Measurements from ENCODE around the gene ODF2.
"Not testable (repeated sequence)": the region's sequence is repeated elsewhere in the genome, so short reads cannot be mapped to it uniquely, and the experiment has no call there.

ODF2 gene

GRCh38 chr9:128455849-128456612 lies at the start of gene ODF2:
Gene ODF2, plus strand, starts transcription at chr9:128456006. Its CDS starts 86 bp downstream, at chr9:128456092.
- DNase-seq, result peak; percentile 95

GRCh38 chr9:128406848-128407391 lies 48.9 kb upstream of the ODF2 start:
- no peak for DNase-seq

DNA sequence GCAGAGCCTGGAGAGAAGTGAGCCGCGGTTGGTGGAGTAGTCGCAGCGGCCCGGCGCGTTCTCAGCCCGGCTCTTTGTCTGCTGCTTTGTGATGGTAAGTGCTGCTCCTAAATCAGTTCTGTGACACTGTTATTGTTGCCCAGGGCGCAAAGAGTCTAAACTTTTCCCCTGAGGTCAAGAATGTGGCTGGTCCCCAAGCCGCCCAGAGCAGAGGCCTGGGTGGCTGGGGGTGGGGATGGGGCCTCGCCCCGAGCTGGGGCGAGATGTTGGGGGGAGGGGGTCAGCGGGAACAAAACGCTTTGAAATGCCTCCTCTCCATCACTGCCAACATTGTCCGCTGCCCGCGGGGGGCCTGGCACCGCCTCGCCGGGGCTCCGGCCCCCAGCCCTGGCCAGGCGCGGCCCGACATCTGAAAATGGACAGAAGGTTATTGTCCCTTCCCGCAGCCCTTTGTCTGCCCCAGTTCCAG lies 46.8 kb upstream of the ODF2 start:
- DNase-seq, result no peak

- DNase-seq, result no peak
Measured at GRCh38 chr9:128409450-128409849, 46.4 kb upstream of the ODF2 start.

- DNase-seq, result no peak
Measured at GRCh38 chr9:128409978-128410377, 45.8 kb upstream of the ODF2 start.

GRCh38 chr9:128411364-128412119 lies 44.3 kb upstream of the ODF2 start:
- no peak for DNase-seq

GRCh38 chr9:128412120-128412790 lies 43.6 kb upstream of the ODF2 start:
- peak; percentile 73 for DNase-seq

DNA sequence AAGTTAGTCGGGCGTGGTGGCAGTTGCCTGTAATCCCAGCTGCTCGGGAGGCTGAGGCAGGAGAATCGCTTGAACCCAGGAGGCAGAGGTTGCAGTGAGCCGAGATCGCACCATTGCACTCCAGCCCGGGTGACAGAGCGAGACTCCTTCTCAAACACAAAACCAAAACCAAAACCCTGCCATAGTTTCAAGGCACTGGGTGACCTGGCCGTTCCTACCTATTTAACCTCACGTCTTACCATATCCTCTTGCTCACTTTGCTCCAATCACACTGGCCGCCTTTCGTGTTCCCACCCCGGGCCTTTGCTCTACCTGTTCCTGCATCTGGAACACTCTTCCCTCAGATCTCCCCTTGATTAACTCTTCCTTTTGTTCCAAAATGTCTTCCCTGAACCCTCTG lies 42.1 kb upstream of the ODF2 start:
- not testable (repeated sequence) for DNase-seq

- DNase-seq, result no peak
Measured at GRCh38 chr9:128414461-128414860, 41.3 kb upstream of the ODF2 start.

GRCh38 chr9:128415281-128415680 lies 40.5 kb upstream of the ODF2 start:
- no peak for DNase-seq

DNA sequence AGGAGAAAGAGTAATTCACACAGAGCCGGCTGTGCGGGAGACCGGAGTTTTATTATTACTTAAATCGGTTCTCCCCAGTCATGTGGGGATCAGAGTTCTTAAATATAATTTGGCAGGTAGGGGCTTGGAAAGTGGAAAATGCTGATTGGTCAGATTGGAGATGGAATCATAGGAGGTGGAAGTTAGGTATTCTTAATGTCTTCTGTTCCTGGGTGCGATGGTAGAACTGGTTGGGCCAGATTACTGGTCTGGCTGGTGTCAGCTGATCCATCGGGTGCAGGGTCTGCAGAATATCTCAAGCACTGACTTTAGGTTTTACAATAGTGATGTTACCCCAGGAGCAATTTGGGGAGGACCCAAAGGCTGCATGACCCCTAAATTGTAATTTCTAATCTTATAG lies 39.8 kb upstream of the ODF2 start:
- no peak for DNase-seq

- no peak for DNase-seq
Measured at GRCh38 chr9:128416432-128417019, 39.3 kb upstream of the ODF2 start.

GRCh38 chr9:128419061-128419925 lies 36.5 kb upstream of the ODF2 start:
- peak; percentile 81 for DNase-seq

- no peak for DNase-seq
Measured at GRCh38 chr9:128420060-128420650, 35.7 kb upstream of the ODF2 start.

DNA sequence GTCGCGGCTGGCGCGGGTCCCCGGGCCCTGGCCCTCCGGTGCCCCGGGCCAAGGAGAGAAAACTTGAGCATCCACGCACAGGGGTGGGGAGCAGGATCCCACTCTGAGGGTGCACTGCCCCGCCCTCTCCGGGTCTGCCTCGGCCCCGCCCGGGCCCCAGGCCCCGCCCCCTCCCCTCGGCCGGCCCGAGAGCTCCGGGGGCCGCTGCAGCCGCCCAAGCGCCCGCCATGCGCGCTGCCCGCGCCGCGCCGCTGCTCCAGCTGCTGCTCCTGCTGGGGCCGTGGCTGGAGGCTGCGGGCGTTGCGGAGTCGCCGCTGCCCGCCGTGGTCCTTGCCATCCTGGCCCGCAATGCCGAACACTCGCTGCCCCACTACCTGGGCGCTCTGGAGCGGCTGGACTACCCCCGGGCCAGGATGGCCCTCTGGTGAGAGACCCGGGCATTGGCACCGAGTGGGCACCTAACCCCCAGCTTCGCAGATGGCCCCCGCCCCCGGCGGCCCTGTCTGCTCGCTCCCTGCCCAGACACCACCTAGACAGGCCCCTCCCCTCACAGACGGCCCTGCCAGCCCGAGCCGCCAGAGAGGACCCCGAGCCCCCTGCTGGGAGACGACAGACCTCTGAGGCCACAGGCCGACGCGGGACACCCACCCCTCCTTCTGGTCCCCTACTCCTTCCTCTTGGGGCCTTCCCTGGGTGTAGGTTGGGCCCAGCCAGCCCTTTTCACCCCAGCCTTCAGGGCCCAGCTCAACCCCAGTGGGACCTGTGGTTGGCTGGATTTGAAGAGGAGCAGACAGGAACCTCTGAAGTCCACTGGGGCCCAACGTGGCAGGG lies 34.9 kb upstream of the ODF2 start, which contains the start of gene CERCAM:
Gene CERCAM, plus strand, starts transcription at position 207 of the 831 bp plus-strand sequence. Its CDS starts 21 bp downstream, at position 228.
- no peak for DNase-seq

DNA sequence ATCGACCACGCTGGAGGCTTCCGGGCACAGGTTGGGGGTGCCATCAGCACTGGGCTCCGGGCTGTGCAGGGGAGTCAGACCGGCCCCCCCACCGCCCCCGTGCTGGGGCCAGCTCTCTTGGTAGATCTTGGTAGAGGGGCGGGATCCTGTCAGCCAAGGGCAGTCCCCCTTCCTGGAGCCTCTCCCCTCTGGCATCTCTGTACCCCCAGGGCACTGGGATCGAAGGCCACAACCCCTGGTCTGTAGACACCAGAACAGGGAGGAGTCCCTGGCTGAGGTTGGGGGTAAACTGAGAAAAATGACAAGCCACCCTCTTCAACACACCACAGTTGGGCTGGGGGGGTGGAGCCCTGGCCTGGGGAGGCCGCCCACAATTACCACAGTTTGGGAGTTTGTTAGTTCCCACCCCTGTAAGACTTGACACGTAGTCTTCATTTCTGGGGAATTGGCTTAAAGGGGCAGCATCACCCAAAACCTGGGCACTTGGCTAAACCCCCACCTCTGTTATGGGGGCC lies 34.3 kb upstream of the ODF2 start:
- DNase-seq, result no peak

DNA sequence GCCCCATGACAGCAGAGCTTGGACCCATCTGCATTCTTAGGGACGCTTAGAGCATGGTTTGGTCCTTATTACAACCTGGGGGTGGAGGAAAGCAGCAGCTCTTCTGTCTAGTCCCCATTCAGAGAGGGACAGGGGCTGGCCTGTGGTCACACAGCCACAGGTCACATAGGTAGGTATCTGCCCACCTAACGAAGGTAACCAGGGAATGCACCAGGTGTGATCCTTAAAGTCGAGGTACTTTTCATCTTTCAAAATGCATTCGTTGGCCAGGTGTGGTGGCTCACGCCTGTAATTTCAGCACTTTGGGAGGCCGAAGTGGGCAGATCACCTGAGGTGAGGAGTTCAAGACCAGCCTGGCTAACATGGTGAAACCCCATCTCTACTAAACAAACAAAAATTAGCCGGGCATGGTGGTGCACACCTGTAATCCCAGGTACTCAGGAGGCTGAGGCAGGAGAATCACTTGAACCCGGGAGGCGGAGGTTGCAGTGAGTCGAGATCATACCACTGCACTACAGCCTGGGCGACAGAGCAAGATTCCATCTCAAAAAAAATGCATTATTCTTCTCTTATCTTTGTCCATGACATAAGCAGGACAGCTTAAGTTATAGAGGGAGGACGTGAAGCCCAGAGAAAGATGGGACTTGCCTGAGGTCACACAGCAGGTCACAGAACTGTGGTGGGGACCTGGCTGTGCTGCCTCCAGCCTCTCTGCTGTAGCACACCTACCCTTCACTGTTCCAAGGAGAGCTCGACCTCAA lies 33.6 kb upstream of the ODF2 start:
- not testable (repeated sequence) for DNase-seq

GRCh38 chr9:128422783-128423150 lies 33.0 kb upstream of the ODF2 start:
- DNase-seq, result no peak

- not testable (repeated sequence) for DNase-seq
Measured at GRCh38 chr9:128423356-128423755, 32.5 kb upstream of the ODF2 start.

Data from NCI-H2107 (cell line).